NT2/D1 (cell line): ENCODE results near the gene SLC9A9.

Experiments used
- SUZ12 ChIP-seq: IDR thresholded peaks from 2 replicates; pipeline ENCODE4 v1.6.1; 2011; ENCODE audit not compliant: insufficient read length, insufficient read depth; ENCODE audit errors: extremely low read depth
- YY1 ChIP-seq: IDR thresholded peaks from 2 replicates; pipeline ENCODE4 v1.6.1; 2011; ENCODE audit not compliant: insufficient read length, insufficient read depth
- ZNF274 ChIP-seq: IDR thresholded peaks from 2 replicates; pipeline ENCODE4 v1.6.1; 2011; ENCODE audit warnings: mild to moderate bottlenecking, low read depth, low read length

DNA sequence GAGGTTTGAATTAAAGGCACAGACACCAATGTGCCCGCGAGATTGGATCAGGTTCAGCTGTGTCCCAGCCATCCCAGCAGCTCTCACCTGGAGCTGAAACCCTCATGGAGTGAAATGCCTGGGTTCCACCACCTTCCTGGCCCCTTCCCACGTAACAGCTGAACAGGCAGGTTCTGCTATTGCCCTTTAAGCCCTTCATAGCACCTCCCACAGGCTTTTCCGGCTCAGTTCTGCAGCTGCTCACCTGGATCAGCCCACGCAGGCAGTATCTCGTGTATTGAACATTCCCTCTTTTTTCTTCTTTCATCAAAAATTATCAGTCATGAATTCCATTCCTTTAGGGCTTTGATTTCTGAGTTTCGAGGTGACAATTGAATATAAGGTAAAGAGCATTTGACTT, 129.8 kb downstream of the SLC9A9 start:
- TF ChIP-seq SUZ12, result no peak
- no peak for TF ChIP-seq YY1
- TF ChIP-seq ZNF274, result no peak
